ELR (cell line): ENCODE results near the gene KRTAP3-1.

Experiments used
- DNase-seq: peaks from one replicate; pipeline ENCODE4 v3.0.0-alpha.2; 2015; ENCODE audit warnings: low read depth

The KRTAP3-1 gene

GRCh38 chr17:40978575-40979151, 30.3 kb downstream of the KRTAP3-1 start:
- no peak for DNase-seq

DNA sequence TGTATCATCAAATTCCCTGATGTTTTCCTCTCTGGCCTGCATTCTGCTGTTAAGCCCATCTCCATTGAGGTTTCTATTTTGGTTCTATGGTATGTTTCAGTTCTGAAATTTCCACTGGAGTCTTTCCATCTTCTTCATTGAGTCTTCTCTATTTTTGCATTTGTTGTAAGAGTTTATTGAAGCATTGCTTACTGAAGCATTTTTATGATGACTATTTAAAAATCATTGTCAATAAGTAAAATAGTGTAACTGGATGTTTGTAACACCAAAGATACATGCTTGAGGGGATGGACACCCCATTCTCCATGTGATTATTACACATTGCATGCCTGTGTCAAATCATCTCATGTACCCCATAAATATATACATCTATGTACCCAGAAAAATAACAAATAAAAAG, 33.4 kb downstream of the KRTAP3-1 start:
- no peak for DNase-seq

DNA sequence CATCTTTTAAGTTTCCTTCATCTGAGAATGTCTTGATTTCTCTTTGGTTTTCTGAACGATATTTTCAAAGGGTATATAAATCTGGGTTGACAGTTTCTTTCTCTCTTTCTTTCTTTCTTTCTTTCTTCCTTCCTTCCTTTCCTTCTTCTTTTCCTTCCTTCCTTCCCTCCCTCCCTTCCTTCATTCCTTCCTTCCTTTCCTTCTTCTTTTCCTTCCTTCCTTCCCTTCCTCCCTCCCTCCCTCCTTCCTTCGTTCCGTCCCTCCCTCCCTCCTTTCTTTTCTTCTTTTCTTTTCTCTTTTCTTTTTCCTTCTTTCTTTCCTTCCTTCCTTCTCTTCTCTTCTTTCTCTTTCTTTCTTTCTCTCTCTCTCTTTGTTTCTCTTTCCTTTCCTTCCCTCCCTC, 34.6 kb downstream of the KRTAP3-1 start:
- DNase-seq, result no peak

- no peak for DNase-seq
These were observed 41.3 kb downstream of the KRTAP3-1 start for GRCh38 chr17:40967582-40967981.

GRCh38 chr17:40966848-40967247, 42.1 kb downstream of the KRTAP3-1 start, which contains the start of gene KRT39:
Gene KRT39, minus strand, starts transcription at chr17:40966948. Its CDS starts 92 bp downstream, at chr17:40966856.
- no peak for DNase-seq

DNA sequence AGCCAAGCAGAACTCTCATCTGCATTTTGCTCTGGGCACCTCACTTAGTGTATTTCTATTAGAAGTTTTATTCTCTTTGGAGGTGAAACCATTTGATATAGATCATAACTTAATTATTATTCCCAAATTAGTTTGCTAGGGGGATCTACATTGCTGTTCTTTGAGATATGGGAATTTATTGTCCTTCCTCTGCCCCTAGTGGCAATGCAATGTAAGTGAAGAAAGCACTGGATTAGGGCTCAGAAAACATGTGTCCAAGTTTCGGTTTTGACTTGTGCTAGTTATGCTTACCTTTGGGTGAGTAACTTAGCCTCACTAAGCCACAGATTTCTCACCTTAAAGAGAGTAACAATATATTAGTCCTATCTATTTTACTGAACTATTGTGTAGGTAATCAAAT, 45.1 kb downstream of the KRTAP3-1 start:
- peak; percentile 44 for DNase-seq

- DNase-seq, result no peak
These were observed 46.8 kb downstream of the KRTAP3-1 start for GRCh38 chr17:40962059-40962561.

GRCh38 chr17:40961591-40961990, 47.3 kb downstream of the KRTAP3-1 start:
- DNase-seq, result no peak

DNA sequence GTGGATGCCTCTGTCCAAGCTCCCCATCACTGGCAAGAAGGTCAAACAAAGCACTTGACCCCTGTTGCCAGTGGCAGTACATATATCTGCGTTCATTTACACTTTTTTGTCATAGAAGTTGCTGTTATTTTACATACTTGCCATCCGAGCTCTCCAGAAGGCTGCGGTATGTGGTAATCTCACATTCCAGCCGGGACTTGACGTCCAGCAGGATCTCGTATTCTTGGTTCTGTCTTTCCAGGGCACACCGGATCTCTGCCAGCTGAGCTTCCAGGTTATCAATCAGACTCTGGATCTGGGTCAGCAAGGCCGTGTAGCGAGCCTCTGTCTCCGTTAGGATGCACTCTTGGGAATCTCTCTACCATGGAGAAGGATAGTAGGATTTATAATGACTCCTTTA, 48.8 kb downstream of the KRTAP3-1 start:
- DNase-seq, result no peak
